PC-9 (cell line): ENCODE data around the gene RAF1. TPM values are rescaled to one million over a fixed set of nuclear protein-coding genes. Genes with fewer than 3 reads are reported as not detected.

Experiments used
- BruUV-seq: library from RNA; stranded (reverse); fragments of 400-500 nt; replicated peaks from 2 replicates; lab custom pipeline; 2021; lab: Mats Ljungman, UMichigan
- CTCF ChIA-PET: fragments of 300-600 bp; sonication (Branson Sonifier 250); formaldehyde crosslinking; loops from one replicate; lab custom pipeline; 2022; ENCODE audit warnings: antibody characterized with exemption; lab: Charles Lee
- POLR2A ChIA-PET: fragments of 300-600 bp; sonication (Branson Sonifier 250); formaldehyde crosslinking; loops from one replicate; lab custom pipeline; 2022; ENCODE audit warnings: antibody characterized with exemption; ENCODE audit not compliant: unreplicated experiment; lab: Charles Lee
- DNase-seq, 2 experiments: peaks; one replicate each; pipeline versions ENCODE4 v3.0.0 to v3.0.0-alpha.2; 2015 to 2022; ENCODE audit warnings: mixed read lengths in 1 of 2
- H2AFZ ChIP-seq: fragments of 200-600 bp; sonication (generic); 2 replicates; pipeline ENCODE4 v1.8.1; 2017; ENCODE audit warnings: antibody characterized with exemption
- H3F3A ChIP-seq: fragments of 200-600 bp; sonication (generic); 2 replicates; pipeline ENCODE4 v1.8.1; 2017; ENCODE audit warnings: antibody characterized with exemption, mild to moderate bottlenecking, low read depth; ENCODE audit not compliant: insufficient read depth
- H3K27ac ChIP-seq: fragments of 200-600 bp; sonication (generic); 2 replicates; pipeline ENCODE4 v1.6.1; 2016; ENCODE audit warnings: mixed run types
- H3K27me3 ChIP-seq: fragments of 200-600 bp; sonication (generic); 2 replicates; pipeline ENCODE4 v1.6.1; 2016; ENCODE audit warnings: low read depth, mixed run types; ENCODE audit not compliant: insufficient read depth
- H3K36me3 ChIP-seq: fragments of 200-600 bp; sonication (generic); 2 replicates; pipeline ENCODE4 v1.6.1; 2016; ENCODE audit warnings: low read depth, mixed run types
- H3K4me1 ChIP-seq: fragments of 200-600 bp; sonication (generic); replicated peaks from 2 replicates; pipeline ENCODE4 v1.6.1; 2016; ENCODE audit warnings: mixed run types; ENCODE audit not compliant: insufficient read depth
- H3K4me2 ChIP-seq: fragments of 200-600 bp; sonication (generic); 2 replicates; pipeline ENCODE4 v1.6.1; 2017; ENCODE audit warnings: mixed run types
- H3K4me3 ChIP-seq: fragments of 200-600 bp; sonication (generic); 2 replicates; pipeline ENCODE4 v1.6.1; 2016; ENCODE audit warnings: mixed run types
- H3K79me2 ChIP-seq: fragments of 200-600 bp; sonication (generic); 2 replicates; pipeline ENCODE4 v1.6.1; 2017; ENCODE audit warnings: low read depth, mixed run types
- H3K9me2 ChIP-seq: fragments of 200-600 bp; sonication (generic); 2 replicates; pipeline ENCODE4 v1.8.1; 2017; ENCODE audit warnings: mild to moderate bottlenecking; ENCODE audit not compliant: insufficient read depth
- H3K9me3 ChIP-seq: fragments of 200-600 bp; sonication (generic); 2 replicates; pipeline ENCODE4 v1.8.1; 2016; ENCODE audit warnings: low read depth; ENCODE audit not compliant: insufficient read depth
- H4K20me1 ChIP-seq: fragments of 200-600 bp; sonication (generic); 2 replicates; pipeline ENCODE4 v1.8.1; 2017; ENCODE audit not compliant: insufficient read depth
- EZH2 ChIP-seq: fragments of 200-600 bp; sonication (generic); IDR thresholded peaks from 2 replicates; pipeline ENCODE4 v1.8.0; 2017; ENCODE audit warnings: antibody characterized with exemption, low read depth
- intact Hi-C: fragments of 100-400 bp; cut with micrococcal nuclease; formaldehyde crosslinking; loops from one replicate; pipeline ENCODE4 v1.10.0; 2022; ENCODE audit not compliant: unreplicated experiment
- total RNA-seq: library from RNA; stranded (reverse); gene quantifications from 2 replicates; pipeline ENCODE4 v1.2.3, GENCODE V29; 2021
- TF ChIP-seq, protein P1 (sequence below): fragments of 200-600 bp; sonication (generic); conservative IDR thresholded peaks from 2 replicates; pipeline ENCODE4 v1.6.1; 2017; ENCODE audit warnings: mixed run types, antibody characterized with exemption, mild to moderate bottlenecking, moderate library complexity

The RAF1 gene
- total RNA-seq, 1 experiment from 2014 or later: 72.4 TPM

DNA sequence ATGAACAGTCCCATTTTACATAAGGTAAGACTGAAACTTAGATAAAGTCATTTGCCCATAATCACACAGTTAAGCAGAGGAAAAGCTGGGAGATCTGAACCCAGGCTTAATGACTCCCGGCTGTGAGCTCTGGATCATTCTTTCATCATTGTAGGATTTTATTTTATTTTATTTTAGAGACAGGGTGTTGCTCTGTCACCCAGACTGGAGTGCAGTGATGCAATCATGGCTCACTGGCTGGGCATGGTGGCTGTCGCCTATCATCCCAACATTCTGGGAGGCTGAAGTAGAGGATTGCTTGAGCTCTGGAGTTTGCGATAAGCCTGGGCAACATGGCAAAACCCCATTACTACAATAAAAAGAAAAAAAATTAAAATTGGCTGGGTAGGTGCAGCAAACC is 31.2 kb upstream of the RAF1 start:
- no peak for DNase-seq
- no TSS peak for BruUV-seq
- POLR2A ChIA-PET: no interaction called here

DNA sequence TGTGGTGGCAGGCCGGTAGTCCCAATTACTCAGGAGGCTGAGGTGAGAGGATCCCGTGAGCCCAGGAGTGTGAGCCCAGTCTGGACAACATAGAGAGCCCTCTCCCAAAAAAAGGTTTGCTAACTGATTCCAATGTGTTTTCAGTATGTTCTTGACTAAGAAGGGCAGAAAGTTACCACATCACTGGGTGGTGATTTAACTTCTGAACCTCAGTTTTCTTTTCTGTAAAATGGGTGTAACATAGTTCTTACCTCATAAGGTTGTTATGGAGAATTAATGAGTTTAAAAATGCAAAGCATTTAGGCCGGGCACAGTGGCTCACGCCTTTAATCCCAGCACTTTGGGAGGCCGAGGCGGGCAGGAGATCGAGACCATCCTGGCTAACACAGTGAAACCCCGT is 28.5 kb upstream of the RAF1 start:
- no peaks in the 10 kb centered on the region for H3K36me3 ChIP-seq
- H4K20me1 ChIP-seq: no peaks in the 10 kb centered on the region
- no peak overlapping the region for H2AFZ ChIP-seq
- no peak overlapping the region for H3K4me2 ChIP-seq
- peaks cover 19% of the 10 kb centered on the region for H3F3A ChIP-seq
- H3K9me2 ChIP-seq: no peaks in the 10 kb centered on the region
- no peak for DNase-seq
- no peaks in the 10 kb centered on the region for H3K79me2 ChIP-seq
- ChIA-PET POLR2A (no interaction called here), CTCF (interaction anchor here (0.7 kb wide), 1 partner anchor 74 kb away, joined by 5 read pairs; no protein-coding TSS in a partner anchor)
- no peaks in the 10 kb centered on the region for H3K9me3 ChIP-seq
- no TSS peak for BruUV-seq
- no peaks in the 10 kb centered on the region for H3K27me3 ChIP-seq
- H3K4me3 ChIP-seq: no peak overlapping the region
- 0 out of 2 replicates have a peak, but pooled peaks cover 9% of the 10 kb centered on the region for H3K4me1 ChIP-seq
- intact Hi-C loops: no loop called here
- H3K27ac ChIP-seq: no peak overlapping the region
- TF ChIP-seq EZH2: no peak
- TF ChIP-seq, protein P1, sequence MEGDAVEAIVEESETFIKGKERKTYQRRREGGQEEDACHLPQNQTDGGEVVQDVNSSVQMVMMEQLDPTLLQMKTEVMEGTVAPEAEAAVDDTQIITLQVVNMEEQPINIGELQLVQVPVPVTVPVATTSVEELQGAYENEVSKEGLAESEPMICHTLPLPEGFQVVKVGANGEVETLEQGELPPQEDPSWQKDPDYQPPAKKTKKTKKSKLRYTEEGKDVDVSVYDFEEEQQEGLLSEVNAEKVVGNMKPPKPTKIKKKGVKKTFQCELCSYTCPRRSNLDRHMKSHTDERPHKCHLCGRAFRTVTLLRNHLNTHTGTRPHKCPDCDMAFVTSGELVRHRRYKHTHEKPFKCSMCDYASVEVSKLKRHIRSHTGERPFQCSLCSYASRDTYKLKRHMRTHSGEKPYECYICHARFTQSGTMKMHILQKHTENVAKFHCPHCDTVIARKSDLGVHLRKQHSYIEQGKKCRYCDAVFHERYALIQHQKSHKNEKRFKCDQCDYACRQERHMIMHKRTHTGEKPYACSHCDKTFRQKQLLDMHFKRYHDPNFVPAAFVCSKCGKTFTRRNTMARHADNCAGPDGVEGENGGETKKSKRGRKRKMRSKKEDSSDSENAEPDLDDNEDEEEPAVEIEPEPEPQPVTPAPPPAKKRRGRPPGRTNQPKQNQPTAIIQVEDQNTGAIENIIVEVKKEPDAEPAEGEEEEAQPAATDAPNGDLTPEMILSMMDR: no peak

More for the DNA sequence above, 31.2 kb upstream of the RAF1 start:
- Histone ChIP-seq H3K9me2 (no peaks in the 10 kb centered on the region), H3K4me3 (no peak overlapping the region), H3K4me1 (0 out of 2 replicates have a peak, but pooled peaks cover 5% of the 10 kb centered on the region), H3F3A (peaks cover 13% of the 10 kb centered on the region), H3K4me2 (no peak overlapping the region), H3K27me3 (no peaks in the 10 kb centered on the region), H3K9me3 (no peaks in the 10 kb centered on the region), H3K79me2 (no peaks in the 10 kb centered on the region), H3K36me3 (no peaks in the 10 kb centered on the region), H4K20me1 (no peaks in the 10 kb centered on the region), H2AFZ (no peak overlapping the region), H3K27ac (no peak overlapping the region)
- TF ChIP-seq, protein P1: no peak
- no peak for TF ChIP-seq EZH2
- CTCF ChIA-PET: no interaction called here
- intact Hi-C loops: no loop called here

DNA sequence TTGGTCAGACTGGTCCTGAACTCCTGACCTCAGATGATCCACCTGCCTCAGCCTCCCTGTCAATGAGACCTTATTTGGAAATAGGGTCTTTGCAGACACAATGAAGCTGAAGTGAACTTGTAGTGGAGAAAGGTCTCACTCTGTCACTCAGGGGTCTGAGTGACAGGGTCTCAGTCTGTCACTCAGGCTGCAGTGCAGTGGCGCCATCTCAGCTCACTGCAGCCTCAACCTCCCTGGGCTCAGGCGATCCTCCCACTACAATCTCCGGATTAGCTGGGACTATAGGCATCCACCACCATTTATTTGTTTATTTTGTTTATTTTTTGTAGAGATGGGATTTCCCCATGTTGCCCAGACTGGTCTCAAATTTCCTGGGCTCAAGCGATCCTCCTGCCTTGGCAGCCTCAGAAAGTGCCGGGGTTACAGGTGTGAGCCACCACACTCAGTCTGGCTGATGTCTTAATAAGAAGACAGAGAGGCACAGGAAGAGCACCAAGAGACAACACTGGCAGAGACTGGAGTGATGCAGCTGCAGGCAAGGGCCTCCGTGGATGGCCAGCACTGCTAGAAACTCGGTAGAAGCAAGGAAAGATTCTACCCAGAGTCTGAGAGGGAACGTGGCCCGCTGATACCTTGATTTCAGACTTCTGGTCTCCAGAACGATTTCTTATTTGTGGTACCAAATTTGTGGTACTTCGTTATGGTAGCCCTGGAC is 26.2 kb upstream of the RAF1 start:
- peaks cover 10% of the 10 kb centered on the region for H3F3A ChIP-seq

More for the DNA sequence above, 26.2 kb upstream of the RAF1 start:
- DNase-seq: no peak
- peak overlapping the region; percentile 56; the same call in 1 of the 2 replicates for H2AFZ ChIP-seq
- H3K36me3 ChIP-seq: no peaks in the 10 kb centered on the region
- POLR2A ChIA-PET: no interaction called here
- H3K9me2 ChIP-seq: no peaks in the 10 kb centered on the region
- H3K9me3 ChIP-seq: no peaks in the 10 kb centered on the region
- no peak overlapping the region for H3K27ac ChIP-seq
- H3K79me2 ChIP-seq: no peaks in the 10 kb centered on the region
- BruUV-seq: no TSS peak
- CTCF ChIA-PET: interaction anchor here (0.7 kb wide), 1 partner anchor 737 kb away, joined by 3 read pairs; no protein-coding TSS in a partner anchor
- no peaks in the 10 kb centered on the region for H3K27me3 ChIP-seq
- no peak overlapping the region for H3K4me2 ChIP-seq
- no peaks in the 10 kb centered on the region for H4K20me1 ChIP-seq
- no peak for TF ChIP-seq EZH2
- TF ChIP-seq, protein P1: no peak
- H3K4me1 ChIP-seq: 0 out of 2 replicates have a peak, but pooled peaks cover 5% of the 10 kb centered on the region
- no peak overlapping the region for H3K4me3 ChIP-seq
- intact Hi-C loops: loop anchor here (1.0 kb wide), 1 partner anchor 47 kb away; no protein-coding TSS in a partner anchor
